IMR-90 (cell line): Measurements from ENCODE around the gene FSD1L. TPM values are rescaled to one million over a fixed set of nuclear protein-coding genes. Genes with fewer than 3 reads are reported as not detected.

Experiments used
- ATAC-seq: fragments of 200-7000 bp; cut with Tn5 transposase; 2 replicates; pipeline ENCODE4 v1.9.1; 2020; ENCODE audit warnings: low read depth, mild to moderate bottlenecking, moderate library complexity
- BruUV-seq: library from RNA; stranded (reverse); fragments of 400-500 nt; replicated peaks from 2 replicates; lab custom pipeline; 2021; lab: Mats Ljungman, UMichigan
- CTCF ChIA-PET: fragments of 300-600 bp; formaldehyde crosslinking; extraction: SDS; loops from one replicate; lab custom pipeline; 2021; ENCODE audit warnings: antibody characterized with exemption; lab: Yijun Ruan, JAX
- POLR2A ChIA-PET: fragments of 300-600 bp; sonication (Branson Sonifier 250); formaldehyde crosslinking; loops from one replicate; lab custom pipeline; 2022; ENCODE audit warnings: antibody characterized with exemption; ENCODE audit not compliant: unreplicated experiment; lab: Charles Lee
- DNase-seq: peaks from one replicate; pipeline ENCODE4 v3.0.0; 2013
- H2AFZ ChIP-seq: replicated peaks from 2 replicates; pipeline ENCODE3; 2013; ENCODE audit warnings: low read length, mild to moderate bottlenecking; ENCODE audit not compliant: poor library complexity
- H2AK5ac ChIP-seq: 2 replicates; pipeline ENCODE4 v1.6.1; 2013; ENCODE audit warnings: low read depth, low read length, inconsistent platforms
- H2AK9ac ChIP-seq: replicated peaks from 2 replicates; pipeline ENCODE3; 2013; ENCODE audit warnings: mild to moderate bottlenecking, low read depth, low read length, moderate library complexity; ENCODE audit not compliant: poor library complexity
- H2BK120ac ChIP-seq: 2 replicates; pipeline ENCODE4 v1.6.1; 2013; ENCODE audit warnings: low read depth, low read length, inconsistent platforms
- H2BK15ac ChIP-seq: 3 replicates; pipeline ENCODE4 v1.6.1; 2013; ENCODE audit warnings: low read depth, low read length, inconsistent platforms
- H2BK20ac ChIP-seq: 2 replicates; pipeline ENCODE4 v1.6.1; 2013; ENCODE audit warnings: low read depth, mild to moderate bottlenecking, inconsistent platforms, low read length, moderate library complexity
- H2BK5ac ChIP-seq: 2 replicates; pipeline ENCODE4 v1.6.1; 2013; ENCODE audit warnings: mild to moderate bottlenecking, low read depth, low read length, inconsistent platforms; ENCODE audit not compliant: poor library complexity, severe bottlenecking
- H3K14ac ChIP-seq: replicated peaks from 2 replicates; pipeline ENCODE4 v1.6.1; 2013; ENCODE audit warnings: low read depth, low read length, inconsistent platforms
- H3K18ac ChIP-seq: 2 replicates; pipeline ENCODE4 v1.6.1; 2013; ENCODE audit warnings: low read depth, low read length, control low read depth
- H3K23ac ChIP-seq: 2 replicates; pipeline ENCODE4 v1.6.1; 2013; ENCODE audit warnings: low read depth, low read length, inconsistent platforms
- H3K27ac ChIP-seq: 2 replicates; pipeline ENCODE4 v1.5.1; 2013; ENCODE audit warnings: mild to moderate bottlenecking, control low read depth, low read length; ENCODE audit not compliant: insufficient read depth
- H3K27me3 ChIP-seq: 2 replicates; pipeline ENCODE4 v1.6.1; 2013; ENCODE audit warnings: low read length; ENCODE audit not compliant: control insufficient read depth, insufficient read depth
- H3K36me3 ChIP-seq: 2 replicates; pipeline ENCODE4 v1.6.1; 2013; ENCODE audit warnings: low read length, mixed read lengths; ENCODE audit not compliant: control insufficient read depth, insufficient read depth
- H3K4ac ChIP-seq: 2 replicates; pipeline ENCODE4 v1.6.1; 2013; ENCODE audit warnings: low read depth, low read length, inconsistent platforms
- H3K4me1 ChIP-seq: 2 replicates; pipeline ENCODE4 v1.6.1; 2013; ENCODE audit warnings: low read length, mixed read lengths; ENCODE audit not compliant: control insufficient read depth, insufficient read depth
- H3K4me2 ChIP-seq: 2 replicates; pipeline ENCODE4 v1.6.1; 2013; ENCODE audit warnings: low read depth, mild to moderate bottlenecking, control low read depth, low read length, moderate library complexity
- H3K4me3 ChIP-seq: 2 replicates; pipeline ENCODE4 v1.5.1; 2013; ENCODE audit warnings: low read depth, mild to moderate bottlenecking, control low read depth, low read length, moderate library complexity; ENCODE audit not compliant: insufficient read depth
- H3K56ac ChIP-seq: 2 replicates; pipeline ENCODE4 v1.6.1; 2013; ENCODE audit warnings: low read length, inconsistent platforms; ENCODE audit not compliant: insufficient read depth; ENCODE audit errors: extremely low read depth
- H3K79me1 ChIP-seq, 2 experiments: 2 replicates each; pipeline ENCODE4 v1.6.1; 2013; ENCODE audit warnings: low read length in 2 of 2, inconsistent platforms in 1 of 2, low read depth in 1 of 2
- H3K9ac ChIP-seq: 2 replicates; pipeline ENCODE4 v1.6.1; 2013; ENCODE audit warnings: low read depth, low read length, control low read depth
- H3K9me1 ChIP-seq: 2 replicates; pipeline ENCODE4 v1.6.1; 2013; ENCODE audit warnings: low read length, inconsistent platforms; ENCODE audit not compliant: insufficient read depth
- H3K9me3 ChIP-seq: 2 replicates; pipeline ENCODE4 v1.6.1; 2013; ENCODE audit warnings: low read length; ENCODE audit not compliant: control insufficient read depth, insufficient read depth
- H4K20me1 ChIP-seq: 2 replicates; pipeline ENCODE4 v1.6.1; 2013; ENCODE audit warnings: low read length, inconsistent platforms; ENCODE audit not compliant: insufficient read depth
- H4K5ac ChIP-seq: 2 replicates; pipeline ENCODE4 v1.6.1; 2013; ENCODE audit warnings: mild to moderate bottlenecking, low read depth, low read length, control low read depth
- H4K8ac ChIP-seq, 2 experiments: 2 replicates each; pipeline ENCODE4 v1.6.1; 2013; ENCODE audit warnings: low read depth in 2 of 2, low read length in 2 of 2, control low read depth in 1 of 2, inconsistent platforms in 1 of 2
- H4K91ac ChIP-seq: 2 replicates; pipeline ENCODE4 v1.6.1; 2013; ENCODE audit warnings: low read depth, low read length, inconsistent platforms; ENCODE audit not compliant: insufficient read depth
- BHLHE40 ChIP-seq: fragments of 150-350 bp; IDR thresholded peaks from 2 replicates; pipeline ENCODE4 v1.6.1; 2016; ENCODE audit warnings: mild to moderate bottlenecking, low read depth, low read length
- CEBPB ChIP-seq: IDR thresholded peaks from 2 replicates; pipeline ENCODE4 v1.6.1; 2012; ENCODE audit warnings: low read depth, low read length, improper control_type of control experiment
- CHD1 ChIP-seq: IDR thresholded peaks from 2 replicates; pipeline ENCODE4 v1.6.1; 2012; ENCODE audit warnings: low read depth, low read length, improper control_type of control experiment
- CTCF ChIP-seq: conservative IDR thresholded peaks from 2 replicates; pipeline ENCODE4 v1.5.1; 2012; ENCODE audit warnings: mild to moderate bottlenecking, low read depth, low read length, improper control_type of control experiment
- ELK1 ChIP-seq: fragments of 150-350 bp; IDR thresholded peaks from 2 replicates; pipeline ENCODE4 v1.6.1; 2016; ENCODE audit warnings: low read depth, mild to moderate bottlenecking, low read length, moderate library complexity, borderline replicate concordance
- FOS ChIP-seq: fragments of 150-350 bp; IDR thresholded peaks from 2 replicates; pipeline ENCODE4 v1.6.1; 2016; ENCODE audit warnings: low read depth, low read length
- MAFK ChIP-seq: IDR thresholded peaks from 2 replicates; pipeline ENCODE4 v1.6.1; 2012; ENCODE audit warnings: low read depth, low read length, improper control_type of control experiment
- MAZ ChIP-seq: IDR thresholded peaks from 2 replicates; pipeline ENCODE4 v1.6.1; 2012; ENCODE audit warnings: low read depth, mild to moderate bottlenecking, low read length, improper control_type of control experiment, moderate library complexity, borderline replicate concordance
- MXI1 ChIP-seq: IDR thresholded peaks from 2 replicates; pipeline ENCODE4 v1.6.1; 2012; ENCODE audit warnings: low read depth, mild to moderate bottlenecking, low read length, moderate library complexity, borderline replicate concordance
- NFE2L2 ChIP-seq: fragments of 150-350 bp; IDR thresholded peaks from 2 replicates; pipeline ENCODE4 v1.6.1; 2016; ENCODE audit warnings: low read depth, mild to moderate bottlenecking, low read length
- POLR2A ChIP-seq: IDR thresholded peaks from 2 replicates; pipeline ENCODE4 v1.6.1; 2012; ENCODE audit warnings: mild to moderate bottlenecking, low read depth, low read length
- RAD21 ChIP-seq: IDR thresholded peaks from 2 replicates; pipeline ENCODE4 v1.6.1; 2012; ENCODE audit warnings: low read length, improper control_type of control experiment
- RCOR1 ChIP-seq: IDR thresholded peaks from 2 replicates; pipeline ENCODE4 v1.6.1; 2012; ENCODE audit warnings: mild to moderate bottlenecking, low read length, improper control_type of control experiment; ENCODE audit not compliant: insufficient replicate concordance
- SMC3 ChIP-seq: fragments of 150-350 bp; IDR thresholded peaks from 2 replicates; pipeline ENCODE4 v1.6.1; 2016; ENCODE audit warnings: low read depth, mild to moderate bottlenecking, antibody characterized with exemption, low read length, moderate library complexity
- WGBS, 2 experiments: methylation state at CpG; one replicate each; pipeline versions ENCODE4 v1.1.5 to v1.1.7; 2013; ENCODE audit warnings: missing lambda C conversion rate in 2 of 2; ENCODE audit not compliant: insufficient read length in 1 of 2; ENCODE audit errors: extremely low coverage in 2 of 2; 5-methylcytosine and 5-hydroxymethylcytosine counted together
- dilution Hi-C: fragments of 300-500 bp; cut with HindIII; formaldehyde crosslinking; loops from one replicate; pipeline ENCODE4 v1.14.3; 2018; ENCODE audit warnings: low sequenced_read_pairs; ENCODE audit not compliant: unreplicated experiment
- in situ Hi-C: fragments of 300-500 bp; cut with MboI; formaldehyde crosslinking; loops from 3 replicates; pipeline ENCODE4 v1.14.3; 2019; ENCODE audit warnings: low sequenced_read_pairs, inconsistent platforms, mixed read lengths
- intact Hi-C: fragments of 100-400 bp; cut with micrococcal nuclease; formaldehyde crosslinking; loops from 2 replicates; pipeline ENCODE4 v1.10.0; 2022
- polyA plus RNA-seq, 3 experiments: library from polyadenylated mRNA; depleted of rRNA; stranded (reverse); fragments of >200 nt; gene quantifications; 2 replicates each; pipeline ENCODE4 v1.2.3, GENCODE V29; 2012; ENCODE audit warnings: low replicate concordance in 1 of 3
- total RNA-seq: library from RNA; depleted of rRNA; stranded (reverse); fragments of >200 nt; gene quantifications from 2 replicates; pipeline ENCODE4 v1.2.3, GENCODE V29; 2012
- TF ChIP-seq, protein P1 (sequence below): fragments of 150-350 bp; IDR thresholded peaks from 2 replicates; pipeline ENCODE4 v1.6.1; 2017; ENCODE audit warnings: mild to moderate bottlenecking, antibody characterized with exemption, low read length, low read depth

The FSD1L gene
- total and polyA plus RNA-seq, 2 of the 4 experiments (the other 2 are of a cell fraction): 1.4 to 2.9 TPM

- peak overlapping the region; percentile 79; the same call in 1 of the 2 replicates for H4K5ac ChIP-seq
- peak overlapping the region; percentile 56; the same call in 1 of the 2 replicates for H3K27ac ChIP-seq
- peak overlapping the region; percentile 46 for H3K4me2 ChIP-seq
- H3K14ac ChIP-seq: no peak overlapping the region
- TF ChIP-seq CEBPB (no peak), FOS (no peak), RAD21 (no peak), RCOR1 (no peak), CTCF (no peak), SMC3 (no peak), POLR2A (no peak), ELK1 (no peak), MAFK (no peak), BHLHE40 (no peak), MAZ (no peak), MXI1 (no peak), CHD1 (no peak), NFE2L2 (no peak)
- TF ChIP-seq, protein P1, sequence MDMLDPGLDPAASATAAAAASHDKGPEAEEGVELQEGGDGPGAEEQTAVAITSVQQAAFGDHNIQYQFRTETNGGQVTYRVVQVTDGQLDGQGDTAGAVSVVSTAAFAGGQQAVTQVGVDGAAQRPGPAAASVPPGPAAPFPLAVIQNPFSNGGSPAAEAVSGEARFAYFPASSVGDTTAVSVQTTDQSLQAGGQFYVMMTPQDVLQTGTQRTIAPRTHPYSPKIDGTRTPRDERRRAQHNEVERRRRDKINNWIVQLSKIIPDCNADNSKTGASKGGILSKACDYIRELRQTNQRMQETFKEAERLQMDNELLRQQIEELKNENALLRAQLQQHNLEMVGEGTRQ: no peak
- H3K9me3 ChIP-seq: no peaks in the 10 kb centered on the region
- H3K23ac ChIP-seq: peak overlapping the region; percentile 4; the same call in 1 of the 2 replicates
- CTCF ChIA-PET: interaction anchor here (1.0 kb wide), 1 partner anchor 10 kb away, joined by 3 read pairs; no protein-coding TSS in a partner anchor
- H3K56ac ChIP-seq: no peak overlapping the region
- no peak overlapping the region for H2BK20ac ChIP-seq
- H2BK15ac ChIP-seq: peak overlapping the region; percentile 1; the same call in 1 of the 3 replicates
- no peaks in the 10 kb centered on the region for H3K27me3 ChIP-seq
- H2AK9ac ChIP-seq: no peak overlapping the region
- H4K8ac ChIP-seq: 0 out of 4 replicates have a peak overlapping the region, but pooled peaks of 1 of the 2 experiments have one; percentile 1
- DNase-seq (no peak), ATAC-seq (no peak)
- peak overlapping the region; percentile 82 for H3K18ac ChIP-seq
- H3K4me1 ChIP-seq: peaks cover 8% of the 10 kb centered on the region
- H3K4me3 ChIP-seq: no peak overlapping the region
- no peak overlapping the region for H3K9ac ChIP-seq
- H3K9me1 ChIP-seq: peaks cover 10% of the 10 kb centered on the region; the same call in 1 of the 2 replicates
- no peak overlapping the region for H2AFZ ChIP-seq
- peak overlapping the region; percentile 16 for H2BK5ac ChIP-seq
- no TSS peak for BruUV-seq
- dilution Hi-C loops: no loop called here
- no peak overlapping the region for H2BK120ac ChIP-seq
- H3K79me1 ChIP-seq: peaks cover 23 to 57% of the 10 kb centered on the region in 2 experiments
- H3K4ac ChIP-seq: peak overlapping the region; percentile 26; the same call in 1 of the 2 replicates
- no peaks in the 10 kb centered on the region for H3K36me3 ChIP-seq
- in situ Hi-C loops: no loop called here
- WGBS, 2 experiments: no CpG with 5 or more reads among the region's 3 CpGs
- intact Hi-C loops: loop anchor here (5.0 kb wide), 1 partner anchor 105 kb away; the partner anchor contains the start of gene FKTN
- POLR2A ChIA-PET: no interaction called here
- H4K20me1 ChIP-seq: peaks cover 27% of the 10 kb centered on the region
- H4K91ac ChIP-seq: no peak overlapping the region
- no peak overlapping the region for H2AK5ac ChIP-seq
Measured at GRCh38 chr9:105452185-105452584, 4.4 kb downstream of the FSD1L start.
